ENCODE results near the gene POU2F1. TPM values are rescaled to one million over a fixed set of nuclear protein-coding genes. Genes with fewer than 3 reads are reported as not detected.

The POU2F1 gene
- total RNA-seq, 1 donor from 2014 or later = 16.6 TPM

- intact Hi-C loops (cut with micrococcal nuclease) = loop anchor here (2.0 to 5.0 kb wide), 2 partner anchors 35 to 346 kb away; no protein-coding TSS in a partner anchor
Measured at GRCh38 chr1:167457936-167458584, 237.4 kb downstream of the POU2F1 start.

DNA sequence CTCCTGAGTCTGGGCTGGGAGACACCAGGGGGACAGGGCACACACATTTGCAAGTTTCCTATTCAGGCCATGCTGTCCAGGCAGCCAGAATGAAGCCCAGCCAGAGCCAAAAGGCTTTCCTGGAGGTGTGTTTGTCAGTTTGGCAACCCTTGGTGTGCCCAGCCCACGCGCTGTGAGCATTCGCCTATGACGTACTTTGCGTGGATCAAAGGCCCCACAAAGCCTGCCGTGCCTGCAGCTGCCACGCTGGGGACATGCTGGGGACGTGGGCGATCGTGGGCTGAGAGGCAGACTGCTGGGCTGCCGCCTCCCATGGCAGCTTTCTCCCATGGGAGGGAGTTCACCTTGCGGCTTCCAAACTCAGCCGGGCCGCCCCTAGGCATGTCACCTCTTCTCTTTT, 240.2 kb downstream of the POU2F1 start:
- intact Hi-C loops (cut with micrococcal nuclease) = no loop called here

- intact Hi-C loops (cut with micrococcal nuclease) = no loop called here
Measured at GRCh38 chr1:167462341-167462740, 241.7 kb downstream of the POU2F1 start.

- intact Hi-C loops (cut with micrococcal nuclease) = no loop called here
Measured at GRCh38 chr1:167463080-167463479, 242.4 kb downstream of the POU2F1 start.

DNA sequence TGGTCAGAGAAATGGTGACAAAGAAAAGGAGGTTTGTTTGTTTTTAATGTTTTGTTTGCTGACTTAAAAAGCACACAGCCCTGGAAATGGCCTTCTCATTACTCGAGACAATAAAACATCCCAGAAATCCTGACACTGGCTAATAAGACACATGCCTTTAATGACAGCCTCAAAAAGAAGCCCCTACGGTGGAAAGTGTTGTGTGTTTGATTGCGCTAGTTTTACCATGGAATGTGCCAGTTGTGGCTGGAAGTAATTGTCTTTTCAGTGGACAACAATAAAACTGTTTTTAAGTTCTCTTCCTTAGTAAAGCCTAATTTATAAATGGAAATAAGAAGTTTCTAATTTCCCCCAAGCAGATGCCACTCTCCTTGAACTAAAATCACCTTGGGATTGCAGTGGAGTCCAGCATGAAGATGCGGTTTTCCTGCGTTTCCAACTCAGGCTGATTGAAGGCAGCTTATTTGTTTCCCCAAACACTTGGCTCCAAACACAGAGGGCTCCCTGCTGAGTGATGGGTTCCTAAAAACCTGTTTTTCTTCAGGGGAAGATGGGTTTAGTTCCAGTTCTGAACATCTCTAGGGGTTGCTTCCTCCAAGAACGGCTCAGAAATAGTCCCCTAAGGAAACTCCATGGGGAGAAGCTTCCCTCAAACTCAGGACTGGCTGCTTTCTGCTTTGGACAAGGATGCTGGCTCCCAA, 243.3 kb downstream of the POU2F1 start:
- intact Hi-C loops (cut with micrococcal nuclease) = no loop called here

- intact Hi-C loops (cut with micrococcal nuclease) = no loop called here
Measured at GRCh38 chr1:167465018-167465417, 244.3 kb downstream of the POU2F1 start.

- intact Hi-C loops (cut with micrococcal nuclease) = no loop called here
Measured at GRCh38 chr1:167465743-167466142, 245.1 kb downstream of the POU2F1 start.

DNA sequence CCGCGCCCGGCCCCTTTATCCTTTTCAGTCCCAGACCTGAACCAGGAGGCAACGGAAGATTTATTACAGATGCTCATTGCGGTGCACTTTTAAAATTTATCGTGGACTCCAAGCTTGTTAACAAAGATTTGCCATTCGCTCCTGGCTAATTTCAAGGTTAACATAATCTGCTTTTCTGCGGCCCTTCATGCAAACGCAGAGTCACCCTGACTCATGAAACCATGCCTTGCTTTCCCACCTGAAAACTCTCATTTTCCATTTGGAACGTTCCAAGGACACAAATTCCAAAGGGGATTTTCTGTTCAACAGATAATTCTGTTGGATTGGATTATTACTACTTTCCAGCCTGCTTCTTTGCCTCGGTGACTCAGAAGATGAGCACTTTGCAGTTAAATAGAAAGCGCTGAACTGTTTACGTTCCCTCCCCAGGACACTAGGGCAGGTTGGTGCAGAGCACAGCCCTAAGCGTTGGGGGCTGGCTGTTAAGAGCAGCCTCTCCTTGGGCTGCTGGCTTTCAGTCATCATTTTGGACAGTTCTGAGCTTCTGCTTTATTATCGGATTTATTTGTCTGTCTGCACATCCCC, 246.5 kb downstream of the POU2F1 start:
- intact Hi-C loops (cut with micrococcal nuclease) = no loop called here

DNA sequence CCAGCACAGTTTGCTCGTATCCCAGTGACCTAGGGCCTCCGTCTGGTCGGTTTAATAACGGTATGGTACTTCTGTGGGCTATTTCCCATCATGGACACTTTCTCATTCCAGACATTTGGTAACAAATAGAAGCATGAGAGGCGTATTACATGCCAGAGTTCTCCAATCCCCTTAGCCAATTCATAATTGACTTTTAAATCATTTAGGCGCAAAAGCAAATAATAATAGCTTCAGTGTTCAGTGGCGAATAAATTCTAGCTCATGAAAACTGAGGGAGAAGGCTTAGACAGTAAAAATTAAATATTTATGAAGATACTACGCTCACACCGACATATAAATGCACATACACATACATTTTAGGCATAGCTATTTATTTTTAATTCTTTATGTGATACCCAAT, 247.1 kb downstream of the POU2F1 start:
- intact Hi-C loops (cut with micrococcal nuclease) = no loop called here

DNA sequence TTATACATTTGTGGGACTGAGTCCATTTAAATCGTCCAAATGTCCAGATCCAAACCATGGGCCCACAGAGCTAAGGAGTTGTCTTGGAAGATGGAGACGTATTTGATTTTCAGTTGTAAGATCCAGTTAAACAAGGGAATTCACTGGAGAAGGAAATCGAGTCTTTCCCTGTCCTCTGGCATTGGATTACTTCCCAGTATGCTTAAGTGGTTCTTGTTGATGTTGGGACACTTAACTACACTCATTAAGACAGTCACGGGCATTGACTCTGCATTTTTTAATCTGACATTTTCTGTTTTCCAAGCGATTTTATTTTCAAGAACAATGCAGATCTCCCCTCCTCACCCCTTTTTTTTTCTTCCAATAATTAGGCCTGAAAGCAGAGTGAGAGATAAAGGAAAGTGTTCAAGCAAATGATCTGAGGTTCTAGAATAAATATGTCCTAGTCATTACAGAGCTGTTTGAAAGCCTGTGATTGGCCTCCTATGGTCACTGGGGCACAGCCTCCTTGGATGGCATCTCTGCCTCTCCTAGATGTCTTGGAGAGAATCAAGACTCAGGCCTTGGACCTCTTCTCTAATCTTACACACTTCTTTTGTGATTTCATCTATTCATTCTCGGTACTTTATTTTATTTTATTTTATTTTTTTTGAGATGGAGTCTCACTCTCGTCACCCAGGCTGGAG, 248.7 kb downstream of the POU2F1 start:
- intact Hi-C loops (cut with micrococcal nuclease) = no loop called here

- intact Hi-C loops (cut with micrococcal nuclease) = no loop called here
Measured at GRCh38 chr1:167471568-167471967, 250.9 kb downstream of the POU2F1 start.

DNA sequence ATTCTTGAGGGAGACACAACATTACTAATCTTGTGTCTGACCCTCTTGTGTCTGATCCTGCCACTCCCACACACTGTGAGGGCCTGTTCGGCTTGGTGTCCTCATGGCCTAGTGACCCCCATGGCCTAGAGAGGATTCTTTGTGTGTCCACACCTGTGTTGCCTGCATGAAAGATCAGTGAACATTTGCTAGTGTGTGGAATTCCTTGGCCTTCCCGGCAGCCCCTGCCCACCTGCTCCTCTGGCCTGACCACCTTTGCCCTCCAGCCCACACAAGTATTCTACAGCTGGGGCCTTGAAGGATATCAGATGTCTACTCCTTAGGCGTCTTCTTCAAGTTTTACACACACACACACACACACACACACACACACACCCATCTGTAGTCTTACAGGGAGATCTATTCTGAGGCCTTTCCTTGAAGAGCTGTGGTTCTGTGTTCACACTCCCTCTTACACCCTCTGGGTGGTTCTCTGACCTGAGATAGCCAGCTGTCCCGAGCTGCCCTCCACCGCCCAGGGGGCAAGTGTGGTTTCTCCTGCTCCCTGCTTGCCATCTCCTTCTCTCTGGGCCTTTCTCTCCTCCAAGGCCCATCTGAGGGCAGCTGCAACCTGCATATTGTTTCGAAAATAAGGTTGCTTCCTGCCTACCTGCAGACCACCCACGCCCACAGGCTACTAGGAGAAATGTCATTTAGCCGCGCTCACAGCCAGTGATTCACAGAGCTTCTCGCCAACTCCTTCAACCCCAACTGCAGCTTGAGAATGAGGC, 252.3 kb downstream of the POU2F1 start:
- intact Hi-C loops (cut with micrococcal nuclease) = no loop called here

- intact Hi-C loops (cut with micrococcal nuclease) = loop anchor here (1.0 kb wide), 2 partner anchors 10 to 17 kb away; no protein-coding TSS in a partner anchor
Measured at GRCh38 chr1:167473761-167474160, 253.1 kb downstream of the POU2F1 start.

GRCh38 chr1:167474191-167474641, 253.5 kb downstream of the POU2F1 start:
- intact Hi-C loops (cut with micrococcal nuclease) = loop anchor here (1.0 kb wide), 2 partner anchors 9 to 18 kb away; no protein-coding TSS in a partner anchor

DNA sequence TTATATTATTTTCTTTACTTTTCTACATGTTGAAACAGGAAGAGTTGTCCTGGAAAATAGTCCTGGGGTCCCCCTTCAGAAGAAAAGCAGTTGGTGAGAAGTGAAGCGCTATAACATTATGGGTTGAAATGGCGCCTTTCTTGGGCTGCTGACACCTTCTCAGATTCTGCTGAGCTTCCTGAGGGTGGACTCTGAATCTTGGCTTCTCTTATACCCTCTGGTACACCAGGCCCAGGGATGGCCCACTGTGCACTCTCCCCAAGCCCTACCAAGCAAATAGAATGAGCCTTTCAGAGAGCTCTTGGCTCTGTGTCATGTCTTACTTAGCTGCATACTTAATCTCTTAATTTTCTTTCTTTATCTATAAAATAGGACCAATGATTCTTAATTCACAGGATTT, 255.4 kb downstream of the POU2F1 start:
- intact Hi-C loops (cut with micrococcal nuclease) = no loop called here

Other genes starting within 250 kb of the POU2F1 start
- 8.4 and 9.0 TPM in 2 replicates for gene ILDR2, start 245.3 kb upstream of the POU2F1 start, total RNA-seq
- gene MAEL, start 231.6 kb upstream of the POU2F1 start, total RNA-seq = not detected in 2 replicates
- gene GPA33, start 130.5 kb upstream of the POU2F1 start, total RNA-seq = 3.4 and 3.9 TPM in 2 replicates
- not detected in 2 replicates for gene STYXL2, start 126.8 kb upstream of the POU2F1 start, total RNA-seq

Measured in T-helper 1 cell treated with Interleukin-12 subunit alpha and Interleukin-12 subunit beta and Interleukin-4 antibody, amounts not matched to agents 30 ng/mL and 1 ng/mL, for 36 hours (primary cell).